Thyroid gland (tissue), 4 donors: ENCODE results near the gene WASF3.

Experiments used
- CTCF ChIP-seq, 6 experiments: fragments of 200-600 bp in 3 of 6; fragments of 450-650 bp in 3 of 6; sonication (generic) in 3 of 6; IDR thresholded peaks; one replicate each; pipeline ENCODE4 v1.5.1; 2016 to 2019; ENCODE audit warnings: antibody characterized with exemption in 6 of 6, mild to moderate bottlenecking in 2 of 6, inconsistent platforms in 1 of 6, moderate library complexity in 1 of 6
- POLR2A ChIP-seq, 2 donors: fragments of 450-650 bp; IDR thresholded peaks; one replicate each; pipeline ENCODE4 v1.6.1; 2017; ENCODE audit warnings: antibody characterized with exemption in 2 of 2, mild to moderate bottlenecking in 2 of 2, moderate library complexity in 1 of 2

GRCh38 chr13:26664286-26664685 is 106.8 kb downstream of the WASF3 start:
- TF ChIP-seq CTCF (IDR thresholded peaks at IDR 0.05) (no peak), POLR2A (IDR thresholded peaks at IDR 0.05) (no peak)
